Raji (cell line): ENCODE data around the gene STAT5B.
A peak's percentile ranks its signal among the peaks of the same experiment; 100 is the strongest.

Experiments
- POLR2A ChIP-seq: IDR thresholded peaks from 2 replicates; pipeline ENCODE4 v1.6.1; 2011; ENCODE audit warnings: low read depth, low read length, control low read depth; ENCODE audit not compliant: insufficient read depth

Gene STAT5B

DNA sequence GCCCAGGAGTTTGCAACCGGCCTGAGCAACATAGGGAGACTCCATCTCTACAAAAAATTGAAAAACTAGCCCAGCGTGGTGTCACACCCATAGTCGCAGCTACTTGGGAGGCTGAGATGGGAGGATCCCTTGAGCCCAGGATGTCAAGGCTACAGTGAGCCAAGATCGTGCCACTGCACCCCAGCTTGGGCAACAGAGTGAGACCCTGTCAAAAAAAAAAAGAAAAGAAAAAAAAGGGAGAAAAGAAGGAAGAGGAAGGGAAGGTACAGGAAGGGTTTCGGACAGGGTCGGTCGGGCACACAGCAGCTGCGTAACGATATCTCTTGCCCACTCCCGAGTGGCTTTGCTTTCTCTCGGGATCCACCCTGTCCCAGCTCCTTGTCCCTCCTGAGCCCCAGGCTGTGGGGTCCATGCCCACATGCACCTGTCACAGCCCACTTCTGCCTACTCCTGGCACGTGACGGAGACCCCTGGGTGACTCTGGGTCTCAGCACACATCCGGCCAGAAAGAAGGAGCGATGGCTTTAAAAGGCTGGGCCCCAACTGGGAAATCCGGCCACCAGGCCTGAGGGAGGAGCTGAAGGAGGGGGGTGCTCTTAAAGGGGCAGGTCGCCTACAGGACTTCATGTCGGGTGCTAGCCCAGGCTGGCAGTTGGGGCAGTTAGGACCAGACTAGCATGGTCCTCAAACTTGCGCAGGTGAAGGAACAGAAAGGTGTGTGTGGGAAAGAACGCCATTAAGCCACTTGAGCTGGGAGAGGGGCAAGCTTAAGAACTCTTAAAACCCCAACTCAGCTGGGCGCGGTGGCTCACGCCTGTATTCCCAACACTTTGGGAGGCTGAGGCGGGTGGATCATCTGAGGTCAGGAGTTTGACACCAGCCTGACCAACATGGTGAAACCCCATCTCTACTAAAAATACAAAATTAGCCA is 82.0 kb downstream of the STAT5B start, which contains the start of gene GHDC:
TSS of gene GHDC (minus strand) at position 526 of the 931 bp plus-strand sequence. CDS start 913 bp downstream, outside the sequence.
- peak; percentile 85 for TF ChIP-seq POLR2A

DNA sequence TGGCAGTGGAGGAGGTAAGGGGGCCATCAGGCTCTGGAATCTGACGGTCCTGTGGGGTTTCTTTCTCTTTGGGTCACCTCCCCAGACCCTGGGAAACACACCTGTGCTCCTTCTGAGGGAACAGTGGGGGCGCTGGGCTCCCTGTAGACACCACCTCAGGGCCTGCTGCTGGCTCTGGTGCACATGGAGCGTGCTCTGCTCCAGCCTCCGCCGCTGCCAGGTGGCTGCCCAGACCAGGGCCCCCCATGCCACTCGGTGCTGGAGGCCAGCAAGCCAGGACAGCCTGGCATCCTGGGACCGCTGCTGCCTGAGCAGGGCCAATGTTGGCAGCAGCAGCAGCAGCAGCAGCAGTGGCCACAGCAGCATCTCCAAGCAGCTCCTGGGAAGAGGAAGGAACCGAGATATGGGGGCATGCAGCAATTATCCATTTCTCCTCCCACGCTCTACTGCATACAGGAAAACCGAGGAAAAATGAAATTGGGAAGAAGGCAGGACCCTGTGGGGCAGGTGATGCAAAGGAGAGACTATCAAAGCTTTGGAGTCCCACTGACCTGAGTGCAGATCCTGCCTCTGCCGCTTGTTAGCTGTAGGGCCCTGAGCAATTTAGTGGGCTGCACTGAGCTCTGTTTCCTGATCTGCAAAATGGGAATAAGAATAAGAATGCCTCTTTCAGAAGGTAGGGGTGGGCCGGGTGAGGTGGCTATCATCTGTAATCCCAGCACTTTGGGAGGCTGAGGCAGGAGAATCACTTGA is 82.8 kb downstream of the STAT5B start:
- peak; percentile 12; the same call in 1 of the 2 replicates for TF ChIP-seq POLR2A

DNA sequence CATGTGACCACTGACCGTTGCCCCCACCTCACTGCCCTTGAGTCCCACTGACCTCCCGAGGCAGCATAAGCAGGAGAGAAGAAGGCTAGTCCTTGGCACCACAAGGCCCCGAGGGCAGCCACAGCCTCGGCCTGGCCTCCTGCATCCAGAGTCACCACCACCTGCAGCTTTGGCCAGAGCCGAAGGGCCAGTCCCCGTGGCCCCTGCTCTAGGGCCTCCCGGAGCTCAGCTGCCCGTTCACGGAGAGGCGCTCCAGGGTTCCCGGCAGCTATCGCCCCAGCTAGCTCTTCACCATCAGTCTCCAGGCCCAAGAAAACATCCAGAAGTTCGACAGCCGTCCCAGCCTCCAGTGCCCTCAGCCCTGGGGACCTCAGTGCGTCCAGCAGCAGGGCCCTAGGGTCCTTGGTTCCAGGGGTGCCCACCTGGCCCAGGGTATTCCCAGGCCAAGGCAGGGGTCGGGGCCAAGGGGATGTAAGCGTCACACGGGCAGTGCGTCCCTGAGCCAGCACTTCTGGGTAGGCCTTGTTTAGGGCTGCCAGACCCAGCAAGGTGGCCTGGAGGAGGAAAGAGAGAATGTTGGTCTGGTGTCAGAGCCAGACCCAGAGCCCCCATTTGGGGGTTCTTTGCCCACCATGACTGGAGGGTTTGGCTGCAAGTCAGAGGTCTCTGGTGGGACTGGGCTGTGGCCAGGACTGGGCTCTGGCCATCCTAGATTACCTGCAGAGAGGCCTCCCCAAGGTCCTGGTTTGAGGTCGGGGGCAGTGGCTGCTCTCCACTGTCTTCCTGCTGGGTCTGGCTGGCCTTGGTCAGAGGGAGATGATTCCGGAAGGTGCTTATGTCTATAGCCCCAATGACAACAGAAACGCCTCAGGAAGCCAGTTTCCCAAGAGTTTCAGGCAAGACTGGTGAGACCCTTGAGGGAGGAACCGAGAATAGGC is 83.7 kb downstream of the STAT5B start:
- no peak for TF ChIP-seq POLR2A

DNA sequence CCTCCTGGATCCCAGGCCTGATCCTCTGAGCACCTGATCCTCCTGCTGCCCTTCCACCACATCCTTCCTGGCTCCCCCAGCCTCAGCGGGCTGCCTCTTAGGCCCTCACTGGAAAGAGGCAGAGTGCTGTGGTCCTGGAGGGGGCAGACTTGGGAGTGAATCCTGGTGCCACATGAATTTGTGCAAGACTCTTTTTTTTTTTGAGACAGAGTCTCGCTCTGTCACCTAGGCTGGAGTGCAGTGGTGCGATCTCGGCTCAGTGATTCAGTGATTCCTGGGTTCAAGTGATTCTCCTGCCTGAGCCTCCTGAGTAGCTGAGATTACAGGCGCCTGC is 84.9 kb downstream of the STAT5B start:
- no peak for TF ChIP-seq POLR2A

DNA sequence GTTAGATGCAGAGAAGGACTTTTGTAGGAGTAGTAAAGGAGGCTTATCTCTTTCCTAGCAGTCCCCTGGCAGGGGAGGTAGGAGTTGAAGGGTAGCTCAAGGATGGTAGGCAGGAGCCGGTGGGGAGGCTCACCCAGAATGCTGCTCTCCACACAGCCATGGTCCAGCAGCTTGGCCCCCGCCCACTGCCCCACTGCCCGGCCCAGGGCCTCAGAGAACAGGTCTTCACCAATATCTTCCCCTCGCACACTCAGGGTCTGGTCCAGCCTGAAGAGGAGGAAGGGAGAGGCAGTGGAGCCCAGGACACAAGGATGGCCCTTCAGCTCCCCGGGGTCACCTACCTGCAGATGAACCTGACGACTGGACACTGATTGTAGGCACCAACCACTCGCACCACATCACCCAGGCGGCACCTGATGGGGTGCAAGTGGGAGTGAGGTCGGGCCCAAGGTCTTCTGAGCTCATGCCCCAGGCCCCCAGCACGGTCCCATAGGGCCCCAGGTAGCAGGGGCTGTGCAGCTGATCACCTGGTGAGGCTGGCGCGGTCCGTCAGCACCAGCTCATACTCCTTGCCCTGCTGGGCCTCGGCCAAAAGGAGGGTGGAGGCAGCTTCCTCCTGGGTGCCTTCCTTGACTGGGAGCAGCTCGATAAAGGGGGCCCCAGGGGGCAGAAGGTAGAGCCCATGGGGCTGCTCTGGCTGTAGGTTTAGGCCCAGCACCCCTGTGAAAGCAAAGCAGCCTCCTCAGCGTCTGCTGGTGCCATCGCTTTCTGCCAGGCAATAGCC is 85.5 kb downstream of the STAT5B start:
- no peak for TF ChIP-seq POLR2A

DNA sequence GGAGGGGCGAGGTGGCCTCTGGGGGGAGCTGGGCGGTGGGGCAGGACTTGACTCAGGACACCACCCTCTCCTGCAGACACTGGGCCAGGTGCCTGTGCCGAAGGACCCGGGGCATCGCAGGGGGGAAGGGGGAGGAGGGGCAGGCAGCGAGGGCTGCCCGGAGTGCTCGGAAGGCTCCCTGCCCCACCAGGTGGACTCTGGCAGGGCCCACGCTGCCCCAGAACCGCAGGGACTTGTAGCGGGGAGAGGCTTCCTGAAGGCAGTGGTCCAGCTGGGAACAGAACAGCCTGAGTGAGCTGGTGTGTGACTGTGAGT is 86.6 kb downstream of the STAT5B start:
- no peak for TF ChIP-seq POLR2A

DNA sequence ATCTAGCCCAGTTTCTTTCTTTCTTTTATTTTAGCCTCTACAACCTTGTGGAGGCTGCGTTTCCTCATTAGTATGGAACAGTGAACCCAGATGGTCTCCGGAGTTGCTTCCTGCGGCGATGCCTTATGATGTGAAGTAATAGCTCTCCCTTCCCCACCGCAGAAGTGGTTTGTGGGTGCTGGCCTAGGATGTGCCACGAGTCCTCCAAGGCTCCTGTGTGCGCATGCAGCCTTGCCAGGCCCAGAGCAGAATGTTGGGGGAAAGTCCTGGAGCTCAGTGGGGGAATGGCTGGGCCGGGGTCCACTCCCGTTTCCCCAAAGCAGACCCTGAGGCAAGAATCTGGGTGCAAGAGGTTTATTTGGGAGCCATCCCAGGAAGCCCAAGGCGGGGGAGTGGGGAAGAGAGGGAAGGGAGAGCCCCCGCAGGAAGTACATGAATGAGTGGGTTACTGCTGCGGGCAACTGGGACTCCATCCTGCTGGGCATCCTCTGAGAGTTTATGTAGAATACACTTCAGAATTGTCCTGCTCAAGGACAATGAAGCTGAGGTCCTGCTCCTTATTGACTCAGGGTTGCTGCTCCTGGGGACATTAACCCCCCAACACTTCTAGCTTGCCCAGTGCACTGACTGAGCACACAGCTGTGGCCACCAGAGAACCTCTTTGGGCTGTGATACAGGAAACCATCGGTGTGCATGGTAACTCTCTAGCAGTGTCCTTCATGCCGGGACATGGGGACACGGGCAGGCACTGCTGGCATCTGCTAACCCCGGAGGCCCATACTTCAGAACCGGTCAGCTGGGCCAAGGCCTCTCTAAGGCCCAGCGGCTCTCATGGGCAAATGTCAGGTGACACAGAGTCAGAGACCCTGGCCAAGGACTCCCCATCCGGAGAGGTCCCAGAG is 87.2 kb downstream of the STAT5B start:
- no peak for TF ChIP-seq POLR2A

DNA sequence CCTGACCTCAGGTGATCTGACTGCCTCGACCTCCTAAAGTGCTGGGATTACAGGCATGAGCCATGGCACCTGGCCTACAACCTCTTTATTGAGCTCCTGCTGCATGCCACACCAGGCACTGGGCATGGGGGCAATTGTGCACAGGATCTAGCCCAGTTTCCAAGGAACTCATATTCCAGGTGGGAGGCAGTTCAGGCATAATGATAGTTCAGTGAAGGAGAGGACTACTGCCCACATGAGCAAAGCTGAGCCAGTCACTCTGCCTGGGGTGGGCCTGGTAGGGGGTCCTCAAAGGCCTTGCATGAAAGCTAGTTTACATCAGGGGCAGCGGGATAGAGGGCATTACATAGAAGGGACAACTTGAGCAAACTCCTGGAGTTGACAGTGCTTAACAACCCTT is 88.4 kb downstream of the STAT5B start:
- no peak for TF ChIP-seq POLR2A

DNA sequence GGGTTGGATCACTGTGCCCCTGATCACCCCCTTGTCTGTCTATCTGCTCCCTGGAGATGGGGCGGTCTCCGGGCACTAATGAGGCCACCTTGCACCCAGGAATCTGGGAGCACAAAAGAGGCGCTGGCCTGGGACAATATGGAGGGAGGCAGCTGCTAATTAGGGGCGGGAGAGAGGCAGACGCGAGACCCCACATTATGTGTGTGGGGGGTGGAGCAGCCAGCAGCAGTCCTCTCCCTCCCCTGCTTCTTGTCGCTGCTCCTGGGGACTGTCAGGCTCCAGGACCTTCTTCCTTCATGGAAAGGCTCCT is 90.6 kb downstream of the STAT5B start:
- no peak for TF ChIP-seq POLR2A

DNA sequence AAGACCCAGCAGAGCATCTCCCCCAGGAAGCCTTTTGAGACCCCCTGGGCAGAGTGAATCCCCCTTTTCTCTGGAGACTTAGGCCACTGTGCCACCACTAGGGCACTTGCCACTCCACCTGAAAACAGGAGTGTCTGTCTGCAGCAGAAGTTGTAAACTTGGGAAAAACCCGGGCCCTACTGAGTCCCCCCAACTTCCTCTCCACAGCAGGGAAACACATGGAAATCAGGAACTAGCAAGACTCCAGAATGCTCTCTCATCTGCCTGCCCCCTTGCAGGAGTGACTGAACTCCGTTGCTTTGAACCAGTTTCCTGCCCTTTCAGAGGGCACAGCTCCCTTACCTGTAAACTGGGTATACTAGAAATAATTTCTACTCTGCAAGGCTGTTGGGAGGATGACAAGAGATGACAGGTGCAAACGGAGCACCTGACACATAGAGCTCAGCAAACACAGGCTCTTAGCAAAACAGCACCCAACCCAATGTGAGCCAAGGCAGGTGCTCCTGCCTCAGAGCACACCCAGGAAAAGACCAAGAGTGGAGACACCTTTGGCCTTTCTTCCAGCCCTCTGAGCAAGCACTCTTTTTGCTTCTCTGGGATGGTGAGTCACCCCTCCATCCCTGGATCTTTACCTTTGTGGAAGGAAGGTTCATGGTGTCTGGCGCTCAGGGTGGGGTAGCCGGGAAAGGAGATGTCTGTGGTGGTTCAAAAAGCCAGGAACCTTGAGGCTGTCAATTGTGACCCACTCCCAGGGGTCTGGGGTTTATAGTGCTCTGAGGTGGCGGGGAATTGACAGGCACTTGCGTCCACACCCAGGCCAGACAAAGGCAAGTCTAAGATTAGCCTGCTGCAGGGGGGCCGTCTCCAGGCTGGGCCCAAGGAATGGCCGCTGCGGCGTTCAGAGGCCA is 91.2 kb downstream of the STAT5B start, which contains the start of gene HCRT:
TSS of gene HCRT (minus strand) at position 740 of the 908 bp plus-strand sequence. CDS start at position 653, 87 bp downstream.
- no peak for TF ChIP-seq POLR2A

DNA sequence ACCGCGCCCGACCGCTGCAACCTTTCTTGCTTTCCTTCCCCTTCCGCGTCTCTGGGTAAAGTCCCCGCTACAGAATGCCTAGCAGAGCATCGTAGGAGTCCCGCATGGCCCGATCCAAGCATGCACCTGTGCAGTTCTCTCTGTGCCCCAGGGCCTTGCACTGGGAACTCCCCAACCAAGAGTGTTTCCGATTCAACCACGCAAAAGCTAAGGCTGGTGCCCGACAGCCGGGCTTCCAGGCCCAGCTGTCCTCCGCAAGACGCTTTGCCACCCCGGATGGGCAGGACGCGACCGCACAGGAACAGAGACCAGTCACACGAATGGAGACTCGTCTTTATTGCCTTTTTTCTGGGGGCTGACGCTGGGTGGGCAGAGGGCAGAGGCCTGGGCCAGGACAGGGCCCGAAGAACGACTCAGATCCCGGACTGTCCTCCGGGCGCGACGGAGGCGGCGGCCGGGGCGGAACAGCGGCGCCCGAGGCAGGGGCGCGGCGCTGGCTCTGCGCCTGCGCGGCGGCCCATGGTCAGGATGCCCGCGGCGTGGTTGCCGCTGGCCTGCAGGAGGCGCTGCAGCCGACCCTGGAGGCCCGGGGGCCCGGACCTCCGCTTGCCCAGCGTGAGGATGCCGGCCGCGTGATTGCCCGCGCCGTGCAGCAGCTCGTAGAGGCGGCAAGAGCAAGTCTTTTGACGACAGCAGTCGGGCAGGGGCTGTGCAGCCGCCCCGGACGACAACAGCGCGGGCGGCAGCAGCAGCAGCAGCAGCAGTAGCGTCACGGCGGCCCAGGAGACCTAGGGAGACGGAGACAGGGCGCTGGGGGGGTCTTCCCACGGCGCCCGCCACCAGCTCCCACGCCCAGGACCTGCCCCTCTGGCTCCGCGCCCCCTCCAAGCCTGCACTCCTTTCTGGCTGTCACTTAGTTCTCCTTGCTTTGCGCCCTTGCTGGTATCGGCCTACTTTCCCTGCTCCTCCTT is 92.2 kb downstream of the STAT5B start:
- peak; percentile 84 for TF ChIP-seq POLR2A

DNA sequence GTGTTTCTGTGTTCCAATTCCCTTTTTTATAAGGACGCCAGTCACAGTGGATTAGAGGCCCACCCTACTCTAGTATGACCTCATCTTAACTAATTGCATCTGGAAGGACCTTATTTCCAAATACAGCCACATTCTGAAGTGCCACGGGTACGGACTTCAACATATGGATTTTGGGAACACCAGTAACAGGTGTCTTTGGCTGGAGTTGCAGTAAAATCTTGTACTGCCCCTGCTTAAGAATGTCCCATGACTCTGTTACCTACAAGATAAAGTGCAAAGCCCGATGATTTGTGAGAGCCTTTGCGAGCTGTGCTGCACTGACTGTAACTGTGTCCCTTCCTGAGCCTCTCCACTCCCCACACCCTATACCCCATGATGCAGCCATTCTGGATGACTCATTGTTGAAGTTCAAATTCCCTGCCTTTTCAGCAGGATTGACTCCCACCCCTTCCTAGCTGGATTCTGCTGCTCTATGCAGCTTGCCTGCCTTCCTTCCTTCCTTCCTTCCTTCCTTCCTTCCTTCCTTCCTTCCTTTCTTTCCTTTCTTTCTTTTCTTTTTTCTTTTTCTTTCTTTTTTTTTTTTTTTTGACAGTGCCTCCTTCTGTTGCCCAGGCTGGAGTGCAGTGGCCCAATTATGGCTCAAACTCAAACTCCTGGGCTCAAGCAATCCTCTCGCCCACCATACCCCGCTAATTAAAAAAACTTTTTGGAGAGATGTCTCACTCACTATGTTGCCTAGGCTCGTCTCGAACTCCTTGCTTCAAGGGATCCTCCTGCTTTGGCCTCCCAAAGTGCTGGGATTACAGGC is 93.1 kb downstream of the STAT5B start:
- no peak for TF ChIP-seq POLR2A
